Measurements from ENCODE around the gene MBL2.

- TF ChIP-seq POLR2AphosphoS5 (IDR thresholded peaks at IDR 0.05; ENCODE audit: low read depth, low read length) = no peak
- no peak for TF ChIP-seq POLR2A (IDR thresholded peaks at IDR 0.05; ENCODE audit: low read depth, low read length)
- TF ChIP-seq SPI1 (IDR thresholded peaks at IDR 0.05; ENCODE audit: low read depth, low read length) = no peak
- no peak for TF ChIP-seq TAF1 (IDR thresholded peaks at IDR 0.05; ENCODE audit: low read depth, low read length)
Observed at GRCh38 chr10:52742731-52743130, 29.9 kb downstream of the MBL2 start.

Measured in GM12891 (cell line).